ENCODE results near the gene ZAP70. TPM values are rescaled to one million over a fixed set of nuclear protein-coding genes. Genes with fewer than 3 reads are reported as not detected.
A peak's percentile ranks its signal among the peaks of the same experiment; 100 is the strongest.

Gene ZAP70
- total RNA-seq, 1 donor from 2014 or later, result 10.2 TPM

GRCh38 chr2:97760480-97761049, 47.2 kb downstream of the ZAP70 start:
- no peak for ATAC-seq
- no peaks in the 10 kb centered on the region for H3K27me3 ChIP-seq
- H3K4me1 ChIP-seq, result no peaks in the 10 kb centered on the region
- intact Hi-C loops (cut with DNase I), result no loop called here
- no peak for TF ChIP-seq CTCF (IDR thresholded peaks at IDR 0.05)
- H3K36me3 ChIP-seq, result peaks cover 90% of the 10 kb centered on the region
- H3K4me3 ChIP-seq, result no peak overlapping the region
- H3K9me3 ChIP-seq, result no peaks in the 10 kb centered on the region
- H3K27ac ChIP-seq, result no peak overlapping the region
- DNase-seq, result no peak

GRCh38 chr2:97761192-97761591, 47.8 kb downstream of the ZAP70 start:
- intact Hi-C loops (cut with DNase I), result no loop called here
- H3K27me3 ChIP-seq, result no peaks in the 10 kb centered on the region
- H3K9me3 ChIP-seq, result no peaks in the 10 kb centered on the region
- ATAC-seq (peak; percentile 6), DNase-seq (no peak)
- H3K36me3 ChIP-seq, result peaks cover 90% of the 10 kb centered on the region
- H3K4me3 ChIP-seq, result no peak overlapping the region
- no peak for TF ChIP-seq CTCF (IDR thresholded peaks at IDR 0.05)
- no peaks in the 10 kb centered on the region for H3K4me1 ChIP-seq
- no peak overlapping the region for H3K27ac ChIP-seq

GRCh38 chr2:97763176-97763845, 49.9 kb downstream of the ZAP70 start:
- no peaks in the 10 kb centered on the region for H3K27me3 ChIP-seq
- peaks cover 83% of the 10 kb centered on the region for H3K36me3 ChIP-seq
- H3K27ac ChIP-seq, result no peak overlapping the region
- ATAC-seq (no peak), DNase-seq (no peak)
- H3K4me3 ChIP-seq, result no peak overlapping the region
- H3K4me1 ChIP-seq, result no peaks in the 10 kb centered on the region
- intact Hi-C loops (cut with DNase I), result no loop called here
- H3K9me3 ChIP-seq, result no peaks in the 10 kb centered on the region
- no peak for TF ChIP-seq CTCF (IDR thresholded peaks at IDR 0.05)

GRCh38 chr2:97764559-97765263, 51.3 kb downstream of the ZAP70 start:
- no peaks in the 10 kb centered on the region for H3K9me3 ChIP-seq
- ATAC-seq (peak; percentile 33), DNase-seq (no peak)
- H3K4me1 ChIP-seq, result no peaks in the 10 kb centered on the region
- no peak overlapping the region for H3K27ac ChIP-seq
- no peaks in the 10 kb centered on the region for H3K27me3 ChIP-seq
- peaks cover 71% of the 10 kb centered on the region for H3K36me3 ChIP-seq
- no peak for TF ChIP-seq CTCF (IDR thresholded peaks at IDR 0.05)
- no peak overlapping the region for H3K4me3 ChIP-seq
- intact Hi-C loops (cut with DNase I), result no loop called here

GRCh38 chr2:97765933-97766332, 52.6 kb downstream of the ZAP70 start:
- no peak for TF ChIP-seq CTCF (IDR thresholded peaks at IDR 0.05)
- Histone ChIP-seq H3K27me3 (no peaks in the 10 kb centered on the region), H3K27ac (no peak overlapping the region), H3K36me3 (peaks cover 69% of the 10 kb centered on the region), H3K4me3 (no peak overlapping the region), H3K4me1 (no peaks in the 10 kb centered on the region), H3K9me3 (no peaks in the 10 kb centered on the region)
- ATAC-seq (no peak), DNase-seq (no peak)
- intact Hi-C loops (cut with DNase I), result no loop called here

Data from upper lobe of right lung (tissue), 1 donor.